Endothelial cell (in vitro differentiated cells): ENCODE measurements around the gene TANGO6. TPM values are rescaled to one million over a fixed set of nuclear protein-coding genes. Genes with fewer than 3 reads are reported as not detected.

Experiments used
- DNase-seq: peaks from one replicate; pipeline ENCODE4 v3.0.0; 2021; ENCODE audit warnings: low spot score
- H3K27ac Mint-ChIP-seq: one replicate; pipeline ENCODE4 v1.8.0; 2021; ENCODE audit warnings: mixed read lengths, inconsistent platforms; ENCODE audit not compliant: unreplicated experiment
- H3K27me3 Mint-ChIP-seq: one replicate; pipeline ENCODE4 v1.8.0; 2021; ENCODE audit warnings: mild to moderate bottlenecking, moderate library complexity, mixed read lengths, inconsistent platforms; ENCODE audit not compliant: unreplicated experiment
- H3K36me3 Mint-ChIP-seq: one replicate; pipeline ENCODE4 v1.8.0; 2021; ENCODE audit warnings: mild to moderate bottlenecking, low read depth, mixed read lengths, inconsistent platforms; ENCODE audit not compliant: unreplicated experiment
- H3K4me1 Mint-ChIP-seq: one replicate; pipeline ENCODE4 v1.8.0; 2021; ENCODE audit warnings: mild to moderate bottlenecking, mixed read lengths, inconsistent platforms; ENCODE audit not compliant: unreplicated experiment
- H3K4me3 Mint-ChIP-seq: one replicate; pipeline ENCODE4 v1.8.0; 2021; ENCODE audit warnings: mild to moderate bottlenecking, mixed read lengths, inconsistent platforms; ENCODE audit not compliant: unreplicated experiment
- H3K9me3 Mint-ChIP-seq: one replicate; pipeline ENCODE4 v1.8.0; 2021; ENCODE audit warnings: mixed read lengths, inconsistent platforms; ENCODE audit not compliant: unreplicated experiment
- CTCF ChIP-seq: fragments of 200-600 bp; sonication (generic); IDR thresholded peaks from one replicate; pipeline ENCODE4 v1.5.0; 2021; ENCODE audit warnings: antibody characterized with exemption; ENCODE audit not compliant: unreplicated experiment
- total RNA-seq: library from RNA; stranded (reverse); fragmentation: NEBNext Ultra II Directional; extraction: Animal tissue kit (Norgen Biotek cat#: 25700); gene quantifications from one replicate; pipeline ENCODE4 v1.2.1, GENCODE V29; 2021; ENCODE audit not compliant: unreplicated experiment

Gene TANGO6
- total RNA-seq, 1 donor from 2014 or later = 10.4 TPM

DNA sequence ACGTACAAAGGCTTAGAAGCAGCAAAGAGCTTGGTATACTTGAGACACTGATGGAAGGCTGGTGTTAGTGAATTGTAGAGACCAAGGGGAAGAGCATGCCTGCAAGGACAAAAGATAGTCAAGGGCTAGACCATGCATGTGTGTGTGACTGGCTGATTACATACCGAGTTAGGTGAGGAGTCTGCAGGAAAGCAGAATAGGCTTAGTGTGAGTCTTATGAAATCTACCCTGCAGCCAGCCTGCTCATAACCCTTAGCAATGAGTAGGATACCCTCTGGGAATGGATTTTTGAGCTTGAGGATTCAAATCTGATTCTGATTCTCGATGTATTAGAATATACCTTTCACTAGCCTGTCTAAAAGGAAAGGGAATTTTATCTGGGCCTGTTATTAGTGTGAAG lies 77.0 kb downstream of the TANGO6 start:
- H3K4me1 Mint-ChIP-seq = no peaks in the 10 kb centered on the region
- TF ChIP-seq CTCF = no peak
- H3K4me3 Mint-ChIP-seq = no peak overlapping the region
- no peak overlapping the region for H3K27ac Mint-ChIP-seq
- no peaks in the 10 kb centered on the region for H3K36me3 Mint-ChIP-seq
- H3K9me3 Mint-ChIP-seq = no peaks in the 10 kb centered on the region
- no peak for DNase-seq
- H3K27me3 Mint-ChIP-seq = no peaks in the 10 kb centered on the region

GRCh38 chr16:68921637-68922036 lies 78.3 kb downstream of the TANGO6 start:
- Mint-ChIP-seq H3K9me3 (no peaks in the 10 kb centered on the region), H3K4me1 (no peaks in the 10 kb centered on the region), H3K27ac (no peak overlapping the region), H3K36me3 (no peaks in the 10 kb centered on the region), H3K27me3 (no peaks in the 10 kb centered on the region), H3K4me3 (no peak overlapping the region)
- DNase-seq = no peak
- no peak for TF ChIP-seq CTCF

DNA sequence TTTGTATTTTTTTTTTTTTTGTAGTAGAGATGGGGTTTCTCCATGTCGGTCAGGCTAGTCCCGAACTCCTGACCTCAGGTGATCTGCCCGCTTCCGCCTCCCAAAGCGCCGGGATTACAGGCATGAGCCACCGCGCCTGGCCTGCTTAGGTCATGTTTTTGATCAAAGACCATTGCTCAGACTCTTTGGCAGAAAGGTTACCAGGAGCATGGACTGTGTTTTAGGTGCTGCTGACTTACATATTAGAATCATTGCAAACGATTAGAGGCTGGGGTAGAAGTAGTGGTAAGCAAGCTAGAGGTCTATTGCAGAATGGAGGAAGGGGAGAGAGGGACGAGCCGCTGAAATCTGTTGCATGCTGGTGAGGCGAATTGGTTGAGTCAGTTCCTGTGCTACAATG lies 79.8 kb downstream of the TANGO6 start:
- no peaks in the 10 kb centered on the region for H3K4me1 Mint-ChIP-seq
- no peaks in the 10 kb centered on the region for H3K27me3 Mint-ChIP-seq
- no peak overlapping the region for H3K27ac Mint-ChIP-seq
- peaks cover 8% of the 10 kb centered on the region for H3K36me3 Mint-ChIP-seq
- H3K9me3 Mint-ChIP-seq = no peaks in the 10 kb centered on the region
- TF ChIP-seq CTCF = no peak
- no peak for DNase-seq
- no peak overlapping the region for H3K4me3 Mint-ChIP-seq

- no peak for TF ChIP-seq CTCF
- DNase-seq = no peak
- H3K36me3 Mint-ChIP-seq = peaks cover 8% of the 10 kb centered on the region
- H3K4me1 Mint-ChIP-seq = no peaks in the 10 kb centered on the region
- no peak overlapping the region for H3K4me3 Mint-ChIP-seq
- H3K27ac Mint-ChIP-seq = no peak overlapping the region
- H3K27me3 Mint-ChIP-seq = no peaks in the 10 kb centered on the region
- no peaks in the 10 kb centered on the region for H3K9me3 Mint-ChIP-seq
These were observed 83.7 kb downstream of the TANGO6 start for GRCh38 chr16:68927018-68927417.

GRCh38 chr16:68931196-68931595 lies 87.9 kb downstream of the TANGO6 start:
- Mint-ChIP-seq H3K4me3 (no peak overlapping the region), H3K27ac (no peak overlapping the region)
- no peak for TF ChIP-seq CTCF

More at GRCh38 chr16:68931196-68931595, 87.9 kb downstream of the TANGO6 start:
- no peaks in the 10 kb centered on the region for H3K9me3 Mint-ChIP-seq
- no peaks in the 10 kb centered on the region for H3K4me1 Mint-ChIP-seq
- H3K36me3 Mint-ChIP-seq = peaks cover 8% of the 10 kb centered on the region
- H3K27me3 Mint-ChIP-seq = no peaks in the 10 kb centered on the region
- no peak for DNase-seq
